Rectal smooth muscle tissue (tissue), 1 donor: ENCODE results near the gene SLC4A9.
A peak's percentile ranks its signal among the peaks of the same experiment; 100 is the strongest.

Source experiments
- H3K27ac ChIP-seq: one replicate; pipeline ENCODE4 v1.7.0; 2013; ENCODE audit warnings: low read depth, low read length, inconsistent platforms
- H3K27me3 ChIP-seq: one replicate; pipeline ENCODE4 v1.7.0; 2013; ENCODE audit warnings: low read length; ENCODE audit not compliant: control insufficient read depth, insufficient read depth
- H3K36me3 ChIP-seq: one replicate; pipeline ENCODE4 v1.7.0; 2013; ENCODE audit warnings: low read length; ENCODE audit not compliant: control insufficient read depth, insufficient read depth
- H3K4me1 ChIP-seq: one replicate; pipeline ENCODE4 v1.7.0; 2013; ENCODE audit warnings: low read length; ENCODE audit not compliant: control insufficient read depth, insufficient read depth
- H3K4me3 ChIP-seq: one replicate; pipeline ENCODE4 v1.7.0; 2013; ENCODE audit warnings: low read length
- H3K9ac ChIP-seq: one replicate; pipeline ENCODE4 v1.7.0; 2013; ENCODE audit warnings: low read length

SLC4A9 gene

DNA sequence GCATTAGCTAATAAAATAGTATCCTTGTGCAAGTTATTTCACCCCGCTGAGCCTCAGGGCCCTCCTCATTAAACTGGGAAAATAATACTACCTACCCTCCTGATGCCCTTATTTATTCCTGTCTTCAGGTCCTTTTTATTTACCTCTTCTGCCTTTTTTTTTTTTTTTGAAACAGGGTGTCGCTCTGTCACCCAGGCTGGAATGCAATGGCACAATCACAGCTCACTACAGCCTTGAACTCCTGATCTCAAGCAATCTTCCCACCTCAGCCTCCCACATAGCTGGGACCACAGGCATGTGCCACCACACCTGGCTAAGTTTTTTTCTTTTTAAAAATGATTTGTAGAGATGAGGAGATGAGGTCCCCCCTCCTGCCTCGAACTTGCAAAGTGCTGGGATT, 34.5 kb upstream of the SLC4A9 start:
- no peak overlapping the region for H3K27ac ChIP-seq
- no peak overlapping the region for H3K4me3 ChIP-seq
- peaks cover 16% of the 10 kb centered on the region for H3K4me1 ChIP-seq
- no peak overlapping the region for H3K9ac ChIP-seq
- no peaks in the 10 kb centered on the region for H3K36me3 ChIP-seq
- no peaks in the 10 kb centered on the region for H3K27me3 ChIP-seq

DNA sequence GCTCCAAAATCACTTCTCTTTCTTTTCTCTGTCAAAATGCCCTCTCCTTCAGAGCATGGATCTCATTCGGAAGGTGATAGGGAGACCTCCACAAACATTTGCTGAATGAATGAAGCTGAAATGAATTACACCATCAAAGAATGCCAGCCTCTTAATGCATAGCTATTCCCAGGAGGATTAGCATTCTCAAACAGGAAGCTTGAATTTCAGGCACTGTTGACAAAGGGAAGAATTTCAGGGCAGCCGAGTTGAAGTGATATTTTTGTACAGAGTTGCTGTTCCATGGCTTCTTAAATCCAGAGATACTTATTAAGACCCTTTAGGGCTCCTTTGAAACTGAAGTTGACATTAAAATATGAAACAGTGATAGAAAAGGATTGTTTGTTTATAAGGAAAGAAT, 32.4 kb upstream of the SLC4A9 start:
- Histone ChIP-seq H3K27ac (no peak overlapping the region), H3K4me1 (peaks cover 16% of the 10 kb centered on the region), H3K9ac (no peak overlapping the region), H3K4me3 (no peak overlapping the region), H3K27me3 (no peaks in the 10 kb centered on the region), H3K36me3 (no peaks in the 10 kb centered on the region)

- Histone ChIP-seq H3K27me3 (no peaks in the 10 kb centered on the region), H3K4me3 (no peak overlapping the region)
Observed at GRCh38 chr5:140328036-140328764, 31.8 kb upstream of the SLC4A9 start.

DNA sequence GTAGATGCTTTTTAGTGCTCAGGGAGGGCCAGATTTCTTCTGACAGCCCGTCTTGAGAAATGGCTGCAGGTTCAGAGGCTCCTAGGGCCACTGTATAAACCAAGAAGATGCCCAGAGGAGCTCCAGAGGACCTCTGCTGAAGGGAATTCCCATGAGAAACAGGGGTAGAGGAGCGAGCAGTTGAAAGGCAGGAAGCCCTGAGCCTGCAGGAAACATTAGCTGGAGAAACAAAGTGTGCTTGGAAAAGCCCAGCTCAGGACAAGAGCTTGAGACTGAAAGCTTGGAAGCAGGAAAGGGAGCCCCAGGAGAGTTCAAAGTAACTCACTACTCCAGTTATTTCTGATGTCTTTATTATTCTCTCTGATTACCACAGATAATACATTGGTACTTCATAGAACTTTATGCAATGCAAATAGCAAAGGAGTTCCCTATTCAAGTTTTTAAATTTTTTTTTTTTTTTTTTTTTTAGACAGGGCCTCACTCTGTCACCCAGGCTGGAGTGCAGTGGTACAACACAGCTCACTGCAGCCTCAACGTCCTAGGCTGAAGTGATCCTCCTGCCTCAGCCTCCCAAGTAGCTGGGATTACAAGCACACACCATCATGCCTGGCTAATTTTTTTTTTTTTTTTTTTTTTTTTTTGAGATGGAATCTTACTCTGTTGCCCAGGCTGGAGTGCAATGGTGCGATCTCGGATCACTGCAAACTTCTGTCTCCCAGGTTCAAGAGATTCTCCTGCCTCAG, 30.1 kb upstream of the SLC4A9 start:
- no peak overlapping the region for H3K4me3 ChIP-seq
- no peaks in the 10 kb centered on the region for H3K27me3 ChIP-seq
- H3K36me3 ChIP-seq: peaks cover 12% of the 10 kb centered on the region
- H3K9ac ChIP-seq: no peak overlapping the region
- peaks cover 4% of the 10 kb centered on the region for H3K4me1 ChIP-seq
- H3K27ac ChIP-seq: no peak overlapping the region

More at GRCh38 chr5:140328036-140328764, 31.8 kb upstream of the SLC4A9 start:
- Histone ChIP-seq H3K9ac (no peak overlapping the region), H3K4me1 (peaks cover 13% of the 10 kb centered on the region), H3K27ac (no peak overlapping the region), H3K36me3 (peaks cover 4% of the 10 kb centered on the region)

DNA sequence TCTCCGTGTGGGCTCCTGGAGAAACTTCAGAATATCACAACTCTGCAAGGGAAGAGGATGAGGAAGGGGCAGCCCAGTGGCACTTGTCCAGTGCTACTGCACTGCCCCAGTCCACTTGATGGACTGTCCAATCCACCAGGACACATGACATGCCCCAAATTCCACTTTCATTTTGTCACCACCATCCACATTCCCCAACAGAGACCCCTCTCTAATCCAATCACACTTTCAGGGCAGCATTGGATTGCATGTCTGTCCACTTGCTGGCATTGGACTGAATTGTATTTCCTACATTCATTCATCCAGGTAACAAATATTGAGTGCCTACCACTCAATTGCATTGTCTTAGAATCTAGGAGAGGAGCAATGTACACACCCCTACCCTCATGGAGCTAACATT, 28.4 kb upstream of the SLC4A9 start:
- H3K27ac ChIP-seq: no peak overlapping the region
- peaks cover 12% of the 10 kb centered on the region for H3K36me3 ChIP-seq
- no peak overlapping the region for H3K4me3 ChIP-seq
- no peak overlapping the region for H3K9ac ChIP-seq
- H3K27me3 ChIP-seq: no peaks in the 10 kb centered on the region
- peaks cover 8% of the 10 kb centered on the region for H3K4me1 ChIP-seq

DNA sequence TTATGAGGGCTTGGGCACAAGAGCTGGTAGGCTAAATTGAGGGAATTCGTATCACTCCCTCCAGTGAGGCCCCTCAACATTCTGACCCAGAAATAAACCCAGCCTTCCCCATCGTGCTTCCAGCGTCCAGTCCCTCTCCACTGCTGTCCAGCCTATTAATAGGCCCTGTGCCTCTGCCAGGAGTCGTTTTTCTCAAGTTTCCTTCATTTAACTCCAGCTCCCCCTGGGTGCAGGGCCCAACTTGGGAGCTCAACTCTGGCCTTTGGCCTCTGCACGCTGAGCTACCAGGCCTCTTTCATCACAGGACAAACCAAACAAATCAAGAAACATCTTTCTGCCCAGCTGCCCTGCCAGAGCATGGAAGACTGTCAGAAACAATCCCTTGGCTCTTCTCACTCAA, 23.6 kb upstream of the SLC4A9 start:
- Histone ChIP-seq H3K36me3 (peaks cover 12% of the 10 kb centered on the region), H3K4me3 (no peak overlapping the region), H3K4me1 (peaks cover 25% of the 10 kb centered on the region), H3K9ac (no peak overlapping the region), H3K27me3 (no peaks in the 10 kb centered on the region), H3K27ac (peak overlapping the region; percentile 45)

GRCh38 chr5:140337880-140338279, 22.1 kb upstream of the SLC4A9 start:
- no peak overlapping the region for H3K9ac ChIP-seq
- peaks cover 37% of the 10 kb centered on the region for H3K4me1 ChIP-seq
- H3K36me3 ChIP-seq: peaks cover 11% of the 10 kb centered on the region
- no peak overlapping the region for H3K4me3 ChIP-seq
- H3K27ac ChIP-seq: peak overlapping the region; percentile 71
- H3K27me3 ChIP-seq: no peaks in the 10 kb centered on the region

GRCh38 chr5:140338336-140338735, 21.7 kb upstream of the SLC4A9 start:
- Histone ChIP-seq H3K4me1 (peaks cover 37% of the 10 kb centered on the region), H3K9ac (no peak overlapping the region), H3K27me3 (no peaks in the 10 kb centered on the region), H3K36me3 (peaks cover 7% of the 10 kb centered on the region), H3K27ac (peak overlapping the region; percentile 43), H3K4me3 (no peak overlapping the region)

DNA sequence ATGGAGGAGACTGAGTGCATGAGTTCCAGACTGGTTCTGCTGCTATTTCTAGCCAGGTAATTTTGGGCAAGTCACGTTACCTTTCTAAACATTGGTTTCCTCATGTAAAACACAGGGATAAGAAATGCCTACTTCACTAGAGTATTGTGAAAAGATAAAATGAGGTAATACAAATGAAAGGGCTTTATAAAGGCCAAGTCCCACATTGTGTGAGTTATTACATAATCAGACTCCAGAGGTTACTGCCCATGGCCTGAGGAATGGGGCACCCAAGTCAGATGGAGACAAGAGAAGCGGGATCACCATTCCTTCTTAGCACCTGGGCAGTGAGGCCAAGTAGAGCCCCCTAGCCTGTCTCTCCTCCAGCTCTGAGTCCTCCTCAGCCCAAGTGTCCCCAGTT, 21.1 kb upstream of the SLC4A9 start:
- Histone ChIP-seq H3K9ac (no peak overlapping the region), H3K4me3 (no peak overlapping the region), H3K4me1 (peaks cover 37% of the 10 kb centered on the region), H3K36me3 (peaks cover 5% of the 10 kb centered on the region), H3K27me3 (no peaks in the 10 kb centered on the region), H3K27ac (peak overlapping the region; percentile 43)

DNA sequence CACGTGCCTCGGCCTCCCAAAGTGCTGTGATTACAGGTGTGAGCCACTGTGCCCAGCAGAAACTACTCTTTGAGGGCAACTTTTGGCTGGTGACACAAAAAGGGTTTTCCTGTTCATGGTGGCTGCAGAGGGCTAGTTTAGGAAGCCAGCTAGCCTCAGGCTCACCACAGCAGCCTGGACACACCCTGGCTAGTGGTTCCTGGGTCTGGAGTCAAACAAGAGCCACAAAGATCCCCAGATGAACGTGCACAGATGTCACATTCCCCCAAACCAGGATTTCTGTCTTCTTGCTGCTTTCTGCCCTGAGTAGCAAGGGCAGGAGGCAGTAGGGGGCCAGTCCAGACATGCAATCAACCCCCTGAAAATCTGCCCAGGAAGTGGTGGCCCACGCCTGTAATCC, 20.4 kb upstream of the SLC4A9 start:
- Histone ChIP-seq H3K4me3 (no peak overlapping the region), H3K27ac (no peak overlapping the region), H3K27me3 (no peaks in the 10 kb centered on the region), H3K9ac (no peak overlapping the region), H3K36me3 (peaks cover under 1% of the 10 kb centered on the region), H3K4me1 (peaks cover 41% of the 10 kb centered on the region)

DNA sequence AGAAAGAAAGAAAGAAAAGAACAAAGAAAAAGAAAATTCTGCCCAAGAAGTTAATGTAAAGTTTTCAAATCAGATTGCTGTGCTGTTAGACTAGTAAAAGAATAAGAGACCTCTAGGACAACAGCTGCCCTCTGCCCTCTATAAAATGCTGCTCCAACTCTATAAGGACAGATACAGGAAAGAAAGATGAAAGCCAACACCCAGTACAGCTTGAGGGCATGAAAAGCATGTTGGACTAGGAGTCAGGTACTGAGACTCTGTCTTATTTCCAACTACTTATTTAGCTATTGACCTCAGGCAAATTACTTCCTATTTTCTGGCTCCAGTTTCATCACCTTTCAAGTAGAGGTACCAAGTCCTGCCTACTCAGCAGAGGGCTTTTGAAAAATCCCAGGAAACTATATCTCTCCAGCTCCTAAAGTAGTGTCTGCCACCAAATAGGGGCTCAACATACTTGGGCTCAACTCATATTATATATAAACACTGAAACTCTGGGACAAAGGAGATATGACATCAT, 19.3 kb upstream of the SLC4A9 start:
- Histone ChIP-seq H3K4me3 (no peak overlapping the region), H3K27me3 (no peaks in the 10 kb centered on the region), H3K9ac (no peak overlapping the region), H3K27ac (peak overlapping the region; percentile 55), H3K36me3 (no peaks in the 10 kb centered on the region), H3K4me1 (peaks cover 46% of the 10 kb centered on the region)

DNA sequence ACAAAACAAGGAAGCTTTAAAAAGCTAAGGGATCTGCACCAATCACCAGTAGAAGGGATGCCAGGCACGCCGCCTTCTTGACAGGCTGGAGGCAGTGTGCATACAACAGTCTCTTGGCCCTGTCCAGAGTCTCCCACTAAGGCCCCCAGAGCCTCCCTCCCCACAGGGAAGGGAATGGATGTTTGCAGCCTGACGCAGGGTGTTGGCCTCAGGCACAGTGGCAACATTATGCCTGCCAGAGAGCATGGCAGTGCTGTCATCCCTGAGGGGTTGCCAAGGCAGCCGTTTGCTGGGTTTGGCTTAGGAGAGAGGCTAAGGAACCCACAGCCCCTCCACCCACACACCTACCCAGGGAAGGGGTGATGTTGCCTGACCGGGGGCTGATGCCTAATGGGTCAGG, 18.4 kb upstream of the SLC4A9 start:
- H3K4me3 ChIP-seq: no peak overlapping the region
- no peak overlapping the region for H3K9ac ChIP-seq
- peaks cover 39% of the 10 kb centered on the region for H3K4me1 ChIP-seq
- H3K36me3 ChIP-seq: no peaks in the 10 kb centered on the region
- no peaks in the 10 kb centered on the region for H3K27me3 ChIP-seq
- peak overlapping the region; percentile 55 for H3K27ac ChIP-seq
